GM18873 (cell line): ENCODE data around the gene SLC9A2.

Source experiments
- ATAC-seq: cut with Tn5 transposase; IDR thresholded peaks from one replicate; pipeline ENCODE4 v1.9.1; 2021; ENCODE audit warnings: mild to moderate bottlenecking, moderate library complexity, moderate number of reproducible peaks; ENCODE audit not compliant: unreplicated experiment, low FRiP score

The SLC9A2 gene

GRCh38 chr2:102619414-102620319, at the start of gene SLC9A2:
Gene SLC9A2, plus strand, starts transcription at chr2:102619553. Its CDS starts 296 bp downstream, at chr2:102619849.
- ATAC-seq, result no peak

- ATAC-seq, result no peak
These were observed 43.5 kb upstream of the SLC9A2 start for GRCh38 chr2:102575888-102576287.

- ATAC-seq, result no peak
These were observed 41.0 kb upstream of the SLC9A2 start for GRCh38 chr2:102578376-102578775.

GRCh38 chr2:102581911-102582310, 37.4 kb upstream of the SLC9A2 start:
- ATAC-seq, result no peak

- no peak for ATAC-seq
These were observed 36.5 kb upstream of the SLC9A2 start for GRCh38 chr2:102582845-102583244.

GRCh38 chr2:102585847-102586404, 33.4 kb upstream of the SLC9A2 start:
- no peak for ATAC-seq

GRCh38 chr2:102588213-102588939, 31.0 kb upstream of the SLC9A2 start:
- no peak for ATAC-seq

GRCh38 chr2:102589444-102589843, 29.9 kb upstream of the SLC9A2 start:
- no peak for ATAC-seq

GRCh38 chr2:102591491-102592045, 27.8 kb upstream of the SLC9A2 start:
- ATAC-seq, result no peak

GRCh38 chr2:102592601-102593000, 26.8 kb upstream of the SLC9A2 start:
- ATAC-seq, result no peak

- ATAC-seq, result no peak
These were observed 25.8 kb upstream of the SLC9A2 start for GRCh38 chr2:102593516-102593915.

GRCh38 chr2:102594445-102595016, 24.8 kb upstream of the SLC9A2 start:
- ATAC-seq, result no peak

- no peak for ATAC-seq
These were observed 21.6 kb upstream of the SLC9A2 start for GRCh38 chr2:102597788-102598187.

GRCh38 chr2:102599486-102599885, 19.9 kb upstream of the SLC9A2 start:
- no peak for ATAC-seq

- no peak for ATAC-seq
These were observed 17.6 kb upstream of the SLC9A2 start for GRCh38 chr2:102601730-102602129.

GRCh38 chr2:102603904-102604303, 15.4 kb upstream of the SLC9A2 start:
- ATAC-seq, result no peak

- no peak for ATAC-seq
These were observed 14.6 kb upstream of the SLC9A2 start for GRCh38 chr2:102604769-102605168.

GRCh38 chr2:102606353-102606752, 13.0 kb upstream of the SLC9A2 start:
- ATAC-seq, result no peak

- ATAC-seq, result peak; percentile 76
These were observed 3.5 kb upstream of the SLC9A2 start for GRCh38 chr2:102615620-102616436.
